Muscle of arm (tissue), 12 donors: Measurements from ENCODE around the gene HRH1. TPM values are rescaled to one million over a fixed set of nuclear protein-coding genes. Genes with fewer than 3 reads are reported as not detected.
"Not testable (repeated sequence)": the region's sequence is repeated elsewhere in the genome, so short reads cannot be mapped to it uniquely, and the experiment has no call there.

ENCODE experiments used
- DNase-seq: peaks from one replicate; pipeline ENCODE4 v3.0.0-alpha.2; 2013
- polyA plus RNA-seq, 12 donors: library from polyadenylated mRNA; unstranded; fragments of 120-200 nt; gene quantifications; one replicate each; pipeline ENCODE4 v1.2.1, GENCODE V29; 2013; ENCODE audit not compliant: insufficient read length in 12 of 12

The HRH1 gene
- polyA plus RNA-seq, 12 donors, result 1.7 to 8.2 (median 3.6) TPM; not detected in 2

- DNase-seq, result no peak
These were observed 14.8 kb downstream of the HRH1 start for GRCh38 chr3:11168881-11169805.

GRCh38 chr3:11170052-11170770 is 15.9 kb downstream of the HRH1 start:
- DNase-seq, result no peak

DNA sequence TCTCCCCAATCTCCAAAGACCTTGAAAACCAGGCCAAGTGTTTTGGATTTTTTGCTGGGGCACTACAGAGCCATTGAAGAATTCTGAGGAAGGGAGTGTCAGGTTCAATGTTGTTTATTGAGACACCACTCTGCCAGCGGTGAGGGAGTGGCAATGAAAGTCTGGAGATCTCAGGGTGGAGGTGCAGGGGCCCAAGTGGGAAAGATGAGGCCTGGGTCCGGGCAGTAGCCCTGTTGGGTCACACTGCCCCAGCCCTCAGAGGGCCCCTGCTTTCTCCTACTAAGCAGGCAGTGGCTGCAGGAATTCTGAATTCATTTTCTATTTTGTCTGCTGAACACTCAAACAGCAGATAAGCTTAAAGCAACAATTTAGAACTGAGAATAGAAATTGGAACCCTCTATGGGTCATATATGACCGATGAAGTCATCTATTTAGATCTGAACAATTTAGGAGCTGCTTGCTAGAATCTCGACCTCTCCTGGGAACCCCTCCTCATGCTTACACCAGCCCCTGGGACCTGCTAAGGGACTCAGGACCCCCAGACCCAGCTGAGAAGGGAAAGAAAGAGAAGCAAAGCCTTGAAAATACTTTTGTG is 17.9 kb downstream of the HRH1 start:
- DNase-seq, result no peak

DNA sequence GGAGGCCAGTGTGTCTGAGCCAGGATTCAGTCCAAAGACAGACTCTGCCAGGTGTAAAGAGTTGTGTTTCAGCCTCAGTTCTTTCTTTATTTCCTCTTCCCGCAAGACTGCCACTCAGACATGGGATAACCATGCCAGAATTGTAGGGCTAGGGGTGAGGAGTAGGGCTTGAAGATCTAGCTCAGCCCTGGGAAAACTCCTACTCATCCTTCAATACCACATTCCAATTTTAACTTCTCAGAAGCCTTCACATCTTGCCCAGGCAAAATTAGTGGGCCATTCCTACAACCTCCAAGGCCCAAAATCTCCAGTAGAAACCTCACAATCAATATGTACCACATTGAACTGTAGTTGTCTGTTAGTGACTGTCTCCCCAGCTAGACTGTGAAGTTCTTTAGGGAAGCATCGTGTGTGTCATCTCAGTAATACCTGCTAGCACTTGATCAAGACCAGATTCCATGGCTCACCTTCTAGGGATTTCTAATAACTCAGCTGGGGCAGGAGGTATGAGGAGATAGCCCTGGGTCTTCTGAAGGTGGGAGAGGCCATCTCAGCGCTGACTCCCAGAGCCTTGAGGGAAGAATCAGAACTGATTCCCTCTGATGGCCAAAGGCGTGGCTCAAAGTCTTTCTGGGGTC is 19.7 kb downstream of the HRH1 start:
- DNase-seq, result no peak

GRCh38 chr3:11178421-11178820 is 24.1 kb downstream of the HRH1 start:
- DNase-seq, result no peak

DNA sequence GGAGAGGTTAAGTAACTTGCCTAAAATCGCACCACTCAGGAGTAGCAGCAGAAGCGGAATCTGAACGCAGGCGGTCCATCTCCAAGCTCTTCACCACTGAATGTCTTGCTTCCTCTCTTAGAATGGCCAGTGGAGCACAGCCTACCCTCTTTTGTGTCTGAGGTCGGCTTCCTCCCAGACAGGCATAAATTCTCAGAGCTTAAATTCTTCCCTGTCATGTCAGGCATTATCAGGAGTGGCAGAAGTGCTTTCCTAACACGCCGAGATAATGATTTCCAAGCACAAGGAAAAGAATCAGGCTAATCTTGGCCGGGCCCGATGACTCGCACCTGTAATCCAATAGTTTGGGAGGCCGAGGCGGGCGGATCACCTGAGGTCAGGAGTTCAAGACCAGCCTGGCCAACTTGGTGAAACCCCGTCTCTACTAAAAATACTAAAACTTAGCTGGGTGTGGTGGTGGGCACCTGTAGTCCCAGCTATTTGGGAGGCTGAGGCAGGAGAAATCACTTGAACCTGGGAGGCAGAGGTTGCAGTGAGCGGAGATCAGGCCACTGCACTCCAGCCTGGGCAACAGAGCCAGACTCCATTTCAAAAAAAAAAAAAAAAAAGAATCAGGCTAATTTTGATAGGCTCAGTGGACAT is 30.2 kb downstream of the HRH1 start:
- not testable (repeated sequence) for DNase-seq

DNA sequence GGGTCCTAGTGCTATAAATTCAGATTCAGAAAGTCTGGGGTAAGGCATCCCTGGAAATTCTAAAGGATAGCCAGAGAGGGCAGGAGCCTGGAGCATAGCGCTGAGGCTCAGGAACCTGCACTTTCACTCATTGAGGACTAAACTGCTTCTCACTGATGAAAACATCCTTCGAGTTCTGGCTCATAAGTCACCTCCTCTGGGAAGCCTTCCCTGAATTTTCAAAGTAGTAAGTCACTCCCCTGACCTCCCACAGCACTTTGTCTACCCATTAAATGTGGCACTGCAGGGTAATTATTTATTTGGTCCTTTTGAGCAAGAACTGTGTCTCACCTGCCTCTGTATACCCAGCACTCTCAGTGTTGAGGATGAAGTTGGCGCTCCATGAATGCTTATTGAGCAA is 30.9 kb downstream of the HRH1 start:
- no peak for DNase-seq

DNA sequence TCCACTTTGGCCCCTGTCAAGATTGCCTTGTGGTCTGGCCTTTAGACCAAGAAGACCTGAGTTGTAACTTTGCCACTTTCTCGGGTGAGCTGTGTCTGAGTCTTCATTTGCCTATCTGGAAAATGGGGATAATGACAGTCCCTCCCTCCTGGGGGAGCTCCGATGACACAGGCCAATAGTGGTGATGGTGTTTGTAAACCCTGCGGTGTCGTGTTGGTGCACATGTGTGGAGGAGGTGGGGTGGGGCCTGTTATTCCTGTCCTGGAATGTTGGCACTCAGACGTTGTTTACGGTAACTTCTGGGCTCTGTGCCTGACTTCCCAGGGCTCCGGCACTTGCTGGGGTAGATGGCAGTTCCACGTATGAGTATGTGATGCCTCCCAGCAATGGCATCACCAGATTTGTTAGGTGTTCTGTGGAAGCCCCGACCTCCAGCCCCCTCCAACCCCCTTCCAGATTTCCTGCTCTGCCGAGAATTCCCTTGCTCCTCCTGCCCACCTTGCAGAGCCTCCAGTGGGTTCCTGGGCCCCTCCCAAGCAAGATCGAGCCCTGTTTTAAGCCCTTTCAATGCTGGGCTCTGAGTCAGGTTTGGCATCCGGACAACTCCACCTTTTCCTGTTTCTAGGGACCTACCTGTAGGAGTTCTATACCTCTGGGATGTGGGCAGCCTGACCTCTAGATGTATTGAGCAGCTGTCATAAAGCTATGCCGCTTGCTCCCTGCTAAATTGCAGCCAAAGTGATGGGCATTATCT is 31.4 kb downstream of the HRH1 start:
- DNase-seq, result no peak

DNA sequence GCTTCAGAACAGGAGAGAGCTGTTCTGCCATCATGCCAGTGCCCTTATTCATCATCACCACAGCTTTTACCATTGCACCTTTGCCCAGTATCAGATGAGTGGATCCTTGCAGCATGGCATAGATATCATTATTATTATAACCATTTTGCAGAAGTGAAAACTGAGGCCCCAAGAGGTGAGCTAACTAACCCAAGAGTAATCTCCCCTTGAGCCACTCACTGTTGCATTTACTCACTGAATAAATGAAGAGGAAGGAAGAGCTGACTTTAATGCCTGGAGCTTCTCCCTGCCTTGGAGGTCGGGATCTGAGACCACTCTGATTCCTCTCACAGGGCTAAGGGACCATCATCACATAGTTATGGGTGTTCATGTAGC is 32.0 kb downstream of the HRH1 start:
- no peak for DNase-seq

GRCh38 chr3:11186771-11187191 is 32.5 kb downstream of the HRH1 start:
- peak; percentile 71 for DNase-seq

- no peak for DNase-seq
These were observed 33.4 kb downstream of the HRH1 start for GRCh38 chr3:11187681-11188080.

DNA sequence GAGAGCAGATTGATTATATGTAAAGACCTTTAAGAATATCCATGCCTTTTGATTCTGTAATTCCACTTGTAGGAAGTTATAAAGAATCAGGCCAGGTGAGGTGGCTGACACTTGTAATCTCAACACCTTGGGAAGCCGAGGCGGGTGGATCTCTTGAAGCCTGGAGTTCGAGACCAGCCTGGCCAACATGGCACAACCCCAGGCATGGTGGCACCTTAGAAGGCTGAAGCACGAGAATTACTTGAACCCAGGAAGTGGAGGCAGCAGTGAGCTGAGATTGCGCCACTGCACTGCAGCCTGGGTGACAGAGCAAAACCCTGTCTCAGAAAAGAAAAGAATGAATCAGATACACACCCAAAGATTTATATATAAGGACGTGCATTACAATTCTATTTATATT is 33.9 kb downstream of the HRH1 start:
- no peak for DNase-seq

- no peak for DNase-seq
These were observed 40.9 kb downstream of the HRH1 start for GRCh38 chr3:11195201-11195600.

DNA sequence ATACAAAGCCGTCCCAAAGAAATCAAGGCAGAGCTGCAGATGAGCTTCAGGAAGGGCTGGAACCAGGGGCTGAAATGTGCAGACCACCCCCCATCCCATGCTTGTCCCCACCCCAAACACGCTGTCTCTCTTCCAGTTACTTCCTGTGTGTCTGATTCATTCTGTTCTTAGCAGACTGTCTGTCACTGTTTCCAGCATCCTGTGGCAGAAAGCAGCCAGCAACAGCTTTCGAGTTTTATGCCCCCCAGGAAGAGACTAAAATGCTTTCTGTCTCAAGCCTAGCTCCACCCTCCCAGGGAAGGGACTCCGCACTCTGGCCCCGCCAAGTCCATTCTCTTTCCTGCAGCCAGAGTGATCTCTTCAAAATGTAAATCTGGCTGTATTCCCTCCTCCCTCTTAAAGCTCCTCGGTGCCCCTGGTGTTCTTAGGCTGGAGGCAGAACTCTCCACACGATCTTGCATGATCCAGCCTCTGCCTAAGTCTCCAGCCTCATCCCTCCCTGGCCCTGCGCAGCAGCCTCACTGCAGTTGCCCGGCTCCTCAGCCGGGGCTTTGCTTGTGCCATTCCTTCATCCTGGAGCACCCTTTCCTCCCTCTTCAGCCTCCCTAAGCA is 41.5 kb downstream of the HRH1 start:
- no peak for DNase-seq

GRCh38 chr3:11197484-11197883 is 43.2 kb downstream of the HRH1 start:
- no peak for DNase-seq

DNA sequence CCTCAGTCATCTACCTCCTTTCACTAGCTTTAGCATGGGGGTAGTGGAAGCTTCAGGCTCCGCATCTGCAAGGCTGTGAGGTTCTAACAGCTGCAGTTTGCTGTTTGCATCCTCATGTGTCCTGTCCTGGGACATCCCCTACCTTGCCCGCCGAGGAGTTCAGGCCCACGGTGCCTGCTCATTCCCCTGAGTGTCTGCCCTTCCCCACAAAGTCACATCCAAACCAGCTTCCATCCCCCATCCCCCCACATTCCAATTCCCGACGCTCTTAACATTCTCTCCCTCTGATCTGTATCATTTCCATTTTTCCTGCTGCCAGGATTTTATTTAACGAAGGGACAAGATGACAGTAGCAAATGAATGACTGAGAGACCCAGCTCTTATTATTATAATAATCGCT is 43.8 kb downstream of the HRH1 start:
- DNase-seq, result no peak

GRCh38 chr3:11198495-11198894 is 44.2 kb downstream of the HRH1 start:
- no peak for DNase-seq

- no peak for DNase-seq
These were observed 45.9 kb downstream of the HRH1 start for GRCh38 chr3:11199902-11200845.
